Neural cell (in vitro differentiated cells): ENCODE data around the gene GMIP. TPM values are rescaled to one million over a fixed set of nuclear protein-coding genes. Genes with fewer than 3 reads are reported as not detected.

Experiments used
- H2AFZ ChIP-seq: fragments of 200-600, 300-800 bp; sonication (generic), shearing (Covaris generic); 2 replicates; pipeline ENCODE4 v1.6.0; 2014; ENCODE audit warnings: low read depth, mild to moderate bottlenecking, antibody characterized with exemption, low read length, moderate library complexity
- H3F3A ChIP-seq: fragments of 200-600 bp; shearing (Covaris generic); 2 replicates; pipeline ENCODE4 v1.6.1; 2016; ENCODE audit warnings: mild to moderate bottlenecking, moderate library complexity, mixed read lengths, antibody characterized with exemption, low read length; ENCODE audit not compliant: insufficient read depth, poor library complexity, severe bottlenecking
- H3K27ac ChIP-seq: fragments of 200-600, 300-800 bp; sonication (generic), shearing (Covaris generic); 2 replicates; pipeline ENCODE4 v1.5.1; 2014; ENCODE audit warnings: mild to moderate bottlenecking, low read length, moderate library complexity
- H3K27me3 ChIP-seq: fragments of 300-800, 200-600 bp; sonication (generic), shearing (Covaris generic); 2 replicates; pipeline ENCODE4 v1.6.0; 2014; ENCODE audit warnings: mild to moderate bottlenecking, low read depth, low read length, moderate library complexity; ENCODE audit not compliant: insufficient read depth
- H3K36me3 ChIP-seq: fragments of 300-800, 200-600 bp; sonication (generic), shearing (Covaris generic); 2 replicates; pipeline ENCODE4 v1.5.1; 2014; ENCODE audit warnings: mild to moderate bottlenecking, antibody characterized with exemption, low read length, moderate library complexity; ENCODE audit not compliant: insufficient read depth
- H3K4me2 ChIP-seq: fragments of 300-800, 200-600 bp; sonication (generic), shearing (Covaris generic); 2 replicates; pipeline ENCODE4 v1.6.0; 2014; ENCODE audit warnings: mild to moderate bottlenecking, low read length
- H3K4me3 ChIP-seq: fragments of 300-800, 200-600 bp; sonication (generic), shearing (Covaris generic); 2 replicates; pipeline ENCODE4 v1.5.1; 2014; ENCODE audit warnings: mild to moderate bottlenecking, low read length, moderate library complexity
- H3K79me2 ChIP-seq: fragments of 200-600 bp; shearing (Covaris generic); replicated peaks from 2 replicates; pipeline ENCODE4 v1.6.0; 2014; ENCODE audit warnings: mild to moderate bottlenecking, low read length, moderate library complexity; ENCODE audit not compliant: insufficient read depth
- H3K9ac ChIP-seq: fragments of 300-800, 200-600 bp; sonication (generic), shearing (Covaris generic); 2 replicates; pipeline ENCODE4 v1.6.1; 2016; ENCODE audit warnings: mild to moderate bottlenecking, low read length, mixed read lengths
- H3K9me2 ChIP-seq: fragments of 200-600 bp; shearing (Covaris generic); 2 replicates; pipeline ENCODE4 v1.6.1; 2016; ENCODE audit warnings: mild to moderate bottlenecking, low read length, mixed read lengths; ENCODE audit not compliant: insufficient read depth
- H3K9me3 ChIP-seq: fragments of 200-600, 300-800 bp; sonication (generic), shearing (Covaris generic); 2 replicates; pipeline ENCODE4 v1.6.1; 2016; ENCODE audit warnings: mild to moderate bottlenecking, mixed run types, low read length, moderate library complexity, mixed read lengths
- H4K20me1 ChIP-seq: fragments of 200-600 bp; shearing (Covaris generic); 2 replicates; pipeline ENCODE4 v1.6.1; 2016; ENCODE audit warnings: mild to moderate bottlenecking, mixed run types; ENCODE audit not compliant: insufficient read depth
- CTCF ChIP-seq: fragments of 450-650 bp; IDR thresholded peaks from 2 replicates; pipeline ENCODE4 v1.5.1; 2014; ENCODE audit warnings: antibody characterized with exemption, mild to moderate bottlenecking, moderate library complexity; ENCODE audit not compliant: poor library complexity, severe bottlenecking
- EP300 ChIP-seq: fragments of 450-650 bp; conservative IDR thresholded peaks from 2 replicates; pipeline ENCODE4 v1.6.1; 2014; ENCODE audit warnings: antibody characterized with exemption, mild to moderate bottlenecking, moderate library complexity; ENCODE audit not compliant: poor library complexity, severe bottlenecking
- EZH2 ChIP-seq: fragments of 200-600, 300-800 bp; shearing (Covaris generic), sonication (generic); IDR thresholded peaks from 2 replicates; pipeline ENCODE4 v1.6.1; 2014; ENCODE audit warnings: antibody characterized with exemption, low read length, borderline replicate concordance, mild to moderate bottlenecking; ENCODE audit not compliant: insufficient read depth, poor library complexity, severe bottlenecking
- MXI1 ChIP-seq: fragments of 450-650 bp; conservative IDR thresholded peaks from 2 replicates; pipeline ENCODE4 v1.6.1; 2014; ENCODE audit warnings: antibody characterized with exemption, mild to moderate bottlenecking; ENCODE audit not compliant: poor library complexity, severe bottlenecking
- POLR2AphosphoS5 ChIP-seq: IDR thresholded peaks from 2 replicates; pipeline ENCODE4 v1.6.1; 2012
- RAD21 ChIP-seq: fragments of 450-650 bp; conservative IDR thresholded peaks from 2 replicates; pipeline ENCODE4 v1.6.1; 2014; ENCODE audit warnings: antibody characterized with exemption, mild to moderate bottlenecking, moderate library complexity
- SMC3 ChIP-seq: fragments of 450-650 bp; conservative IDR thresholded peaks from 2 replicates; pipeline ENCODE4 v1.6.1; 2014; ENCODE audit warnings: antibody characterized with exemption, mild to moderate bottlenecking, moderate library complexity; ENCODE audit not compliant: poor library complexity
- TAF1 ChIP-seq: IDR thresholded peaks from 2 replicates; pipeline ENCODE4 v1.6.1; 2012; ENCODE audit warnings: low read depth
- polyA plus RNA-seq: library from polyadenylated mRNA; depleted of rRNA; stranded (reverse); fragments of >200 nt; gene quantifications from 2 replicates; pipeline ENCODE4 v1.2.3, GENCODE V29; 2014
- TF ChIP-seq, protein P1 (sequence below): IDR thresholded peaks from 2 replicates; pipeline ENCODE4 v1.6.1; 2012; ENCODE audit warnings: borderline replicate concordance

The GMIP gene
- polyA plus RNA-seq, 1 donor from 2014 or later: 18.4 TPM

DNA sequence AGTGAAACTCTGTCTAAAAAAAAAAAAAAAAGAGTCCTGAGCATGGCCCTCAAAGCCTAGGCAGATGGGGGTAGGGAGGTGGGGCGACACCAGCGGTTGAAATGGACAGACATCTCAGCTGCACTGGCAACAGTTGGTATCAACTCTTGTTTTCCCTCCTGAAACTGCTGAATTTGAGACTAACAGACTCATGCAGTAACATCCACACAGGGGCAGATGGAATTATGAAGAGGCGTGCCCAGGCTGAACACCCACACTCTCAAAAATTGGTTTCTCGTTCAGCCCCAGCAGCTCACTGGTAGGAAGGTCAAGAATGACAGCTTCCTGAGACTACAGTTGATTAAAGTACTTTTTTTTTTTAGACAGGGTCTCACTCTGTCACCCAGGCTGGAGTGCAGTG, 49.1 kb downstream of the GMIP start:
- TF ChIP-seq, protein P1, sequence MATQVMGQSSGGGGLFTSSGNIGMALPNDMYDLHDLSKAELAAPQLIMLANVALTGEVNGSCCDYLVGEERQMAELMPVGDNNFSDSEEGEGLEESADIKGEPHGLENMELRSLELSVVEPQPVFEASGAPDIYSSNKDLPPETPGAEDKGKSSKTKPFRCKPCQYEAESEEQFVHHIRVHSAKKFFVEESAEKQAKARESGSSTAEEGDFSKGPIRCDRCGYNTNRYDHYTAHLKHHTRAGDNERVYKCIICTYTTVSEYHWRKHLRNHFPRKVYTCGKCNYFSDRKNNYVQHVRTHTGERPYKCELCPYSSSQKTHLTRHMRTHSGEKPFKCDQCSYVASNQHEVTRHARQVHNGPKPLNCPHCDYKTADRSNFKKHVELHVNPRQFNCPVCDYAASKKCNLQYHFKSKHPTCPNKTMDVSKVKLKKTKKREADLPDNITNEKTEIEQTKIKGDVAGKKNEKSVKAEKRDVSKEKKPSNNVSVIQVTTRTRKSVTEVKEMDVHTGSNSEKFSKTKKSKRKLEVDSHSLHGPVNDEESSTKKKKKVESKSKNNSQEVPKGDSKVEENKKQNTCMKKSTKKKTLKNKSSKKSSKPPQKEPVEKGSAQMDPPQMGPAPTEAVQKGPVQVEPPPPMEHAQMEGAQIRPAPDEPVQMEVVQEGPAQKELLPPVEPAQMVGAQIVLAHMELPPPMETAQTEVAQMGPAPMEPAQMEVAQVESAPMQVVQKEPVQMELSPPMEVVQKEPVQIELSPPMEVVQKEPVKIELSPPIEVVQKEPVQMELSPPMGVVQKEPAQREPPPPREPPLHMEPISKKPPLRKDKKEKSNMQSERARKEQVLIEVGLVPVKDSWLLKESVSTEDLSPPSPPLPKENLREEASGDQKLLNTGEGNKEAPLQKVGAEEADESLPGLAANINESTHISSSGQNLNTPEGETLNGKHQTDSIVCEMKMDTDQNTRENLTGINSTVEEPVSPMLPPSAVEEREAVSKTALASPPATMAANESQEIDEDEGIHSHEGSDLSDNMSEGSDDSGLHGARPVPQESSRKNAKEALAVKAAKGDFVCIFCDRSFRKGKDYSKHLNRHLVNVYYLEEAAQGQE: no peak
- TF ChIP-seq RAD21 (no peak), POLR2AphosphoS5 (no peak), SMC3 (no peak), TAF1 (no peak), EZH2 (no peak), CTCF (no peak), MXI1 (no peak), EP300 (no peak)
- Histone ChIP-seq H3K9ac (no peak overlapping the region), H3K36me3 (no peaks in the 10 kb centered on the region), H3K9me2 (no peaks in the 10 kb centered on the region), H2AFZ (no peak overlapping the region), H3K27ac (no peak overlapping the region), H3K9me3 (no peaks in the 10 kb centered on the region), H3K79me2 (no peaks in the 10 kb centered on the region), H3K4me3 (no peak overlapping the region), H4K20me1 (no peaks in the 10 kb centered on the region), H3K27me3 (no peaks in the 10 kb centered on the region), H3K4me2 (no peak overlapping the region), H3F3A (no peaks in the 10 kb centered on the region)

DNA sequence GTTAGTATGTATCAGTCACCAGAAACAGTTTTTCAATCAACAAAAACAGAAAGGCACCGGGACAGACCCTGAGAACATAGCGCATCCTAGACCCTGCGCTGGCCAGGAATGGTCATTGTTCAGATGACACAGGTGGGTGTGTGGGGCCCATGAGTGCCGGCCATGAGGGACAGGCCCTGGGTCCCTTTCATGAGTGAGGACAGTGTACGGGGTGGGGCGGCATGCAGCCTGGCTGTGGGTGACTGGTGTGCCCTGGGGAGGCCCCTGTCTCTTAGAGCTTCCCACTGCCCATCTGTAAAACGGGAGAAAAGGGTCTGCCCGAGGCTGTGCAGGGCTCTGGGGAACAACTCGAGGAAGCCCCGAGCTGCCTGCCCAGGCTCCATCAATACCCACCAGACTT, 50.8 kb downstream of the GMIP start:
- no peaks in the 10 kb centered on the region for H3K9me3 ChIP-seq
- no peak for TF ChIP-seq SMC3
- no peak for TF ChIP-seq EP300
- TF ChIP-seq MXI1: no peak
- TF ChIP-seq POLR2AphosphoS5: no peak
- TF ChIP-seq, protein P1: no peak

More for the DNA sequence above, 50.8 kb downstream of the GMIP start:
- H3K79me2 ChIP-seq: no peaks in the 10 kb centered on the region
- no peak overlapping the region for H3K4me3 ChIP-seq
- no peak overlapping the region for H3K9ac ChIP-seq
- H3K27me3 ChIP-seq: no peaks in the 10 kb centered on the region
- H3K9me2 ChIP-seq: no peaks in the 10 kb centered on the region
- H3K36me3 ChIP-seq: no peaks in the 10 kb centered on the region
- H3K4me2 ChIP-seq: no peak overlapping the region
- H2AFZ ChIP-seq: no peak overlapping the region
- H3F3A ChIP-seq: no peaks in the 10 kb centered on the region
- no peak overlapping the region for H3K27ac ChIP-seq
- H4K20me1 ChIP-seq: no peaks in the 10 kb centered on the region
